ENCODE data around the gene FAM83D.

GRCh38 chr20:38883081-38883980 lies 42.9 kb upstream of the FAM83D start:
- TF ChIP-seq SIN3A (conservative IDR thresholded peaks at IDR 0.05 in 1 of 2, IDR thresholded peaks at IDR 0.05 in 1 of 2; ENCODE audit: low read depth in 1 of 2, low read length in 2 of 2) (no peak), RAD21 (IDR thresholded peaks at IDR 0.05 in 1 of 2, conservative IDR thresholded peaks at IDR 0.05 in 1 of 2; ENCODE audit: low read depth in 2 of 2, low read length in 2 of 2) (no peak), EP300 (IDR thresholded peaks at IDR 0.05; ENCODE audit: borderline replicate concordance in 1 of 2, low read depth in 2 of 2, low read length in 2 of 2) (no peak), CTCF (IDR thresholded peaks at IDR 0.05; ENCODE audit: control extremely low read depth in 1 of 3, insufficient read depth in 1 of 3, low read depth in 1 of 3, low read length in 3 of 3) (no peak), TAF7 (optimal IDR thresholded peaks at IDR 0.05; ENCODE audit: borderline replicate concordance, low read depth, low read length) (no peak), GTF2F1 (IDR thresholded peaks at IDR 0.05; ENCODE audit: borderline replicate concordance, low read depth, low read length) (no peak), KDM5A (IDR thresholded peaks at IDR 0.05; ENCODE audit: low read length) (no peak), EZH2 (IDR thresholded peaks at IDR 0.05; ENCODE audit: low read depth, low read length, severe bottlenecking) (no peak), ASH2L (IDR thresholded peaks at IDR 0.05; ENCODE audit: low read length) (no peak), HDAC2 (IDR thresholded peaks at IDR 0.05; ENCODE audit: borderline replicate concordance in 1 of 2, low read depth in 2 of 2, low read length in 2 of 2) (no peak)
